Keratinocyte (primary cell): ENCODE data around the gene CCSAP.

ENCODE experiments used
- EZH2 ChIP-seq: IDR thresholded peaks from one replicate; pipeline ENCODE4 v1.6.1; 2012; ENCODE audit warnings: inconsistent platforms, mild to moderate bottlenecking, low read length, moderate library complexity
- TF ChIP-seq, protein P1 (sequence below), 3 experiments: IDR thresholded peaks in 1 of 3; conservative IDR thresholded peaks in 1 of 3; optimal IDR thresholded peaks in 1 of 3; 2 replicates in 2 of 3; 3 replicates in 1 of 3; pipeline versions ENCODE3 to v1.5.1; 2011; ENCODE audit warnings: low read length in 3 of 3, mild to moderate bottlenecking in 3 of 3, moderate library complexity in 2 of 3, control low read depth in 1 of 3, inconsistent platforms in 1 of 3; ENCODE audit not compliant: insufficient read depth in 2 of 3; ENCODE audit errors: extremely low read depth in 1 of 3

DNA sequence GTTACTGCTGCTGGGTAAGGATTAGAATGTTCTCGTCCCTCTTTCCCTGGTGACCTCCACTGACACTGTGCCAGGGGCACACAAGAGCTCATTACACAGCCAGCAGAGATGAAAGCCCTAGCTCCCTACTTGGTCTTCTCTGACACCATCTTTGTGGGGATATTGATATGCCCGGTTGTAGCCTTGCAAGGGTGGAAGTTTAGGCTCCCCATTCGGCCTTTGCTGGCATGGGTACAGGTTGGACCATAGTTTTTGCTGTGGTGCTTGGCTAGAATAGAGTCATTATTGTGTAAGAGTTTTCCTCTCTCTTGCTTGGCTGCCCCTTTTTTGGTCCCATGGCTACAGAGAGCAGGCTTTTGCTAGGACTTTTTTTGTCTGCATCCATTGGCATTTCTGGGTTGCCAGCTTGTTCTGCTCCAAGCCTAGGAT is 59.6 kb downstream of the CCSAP start:
- TF ChIP-seq, protein P1, sequence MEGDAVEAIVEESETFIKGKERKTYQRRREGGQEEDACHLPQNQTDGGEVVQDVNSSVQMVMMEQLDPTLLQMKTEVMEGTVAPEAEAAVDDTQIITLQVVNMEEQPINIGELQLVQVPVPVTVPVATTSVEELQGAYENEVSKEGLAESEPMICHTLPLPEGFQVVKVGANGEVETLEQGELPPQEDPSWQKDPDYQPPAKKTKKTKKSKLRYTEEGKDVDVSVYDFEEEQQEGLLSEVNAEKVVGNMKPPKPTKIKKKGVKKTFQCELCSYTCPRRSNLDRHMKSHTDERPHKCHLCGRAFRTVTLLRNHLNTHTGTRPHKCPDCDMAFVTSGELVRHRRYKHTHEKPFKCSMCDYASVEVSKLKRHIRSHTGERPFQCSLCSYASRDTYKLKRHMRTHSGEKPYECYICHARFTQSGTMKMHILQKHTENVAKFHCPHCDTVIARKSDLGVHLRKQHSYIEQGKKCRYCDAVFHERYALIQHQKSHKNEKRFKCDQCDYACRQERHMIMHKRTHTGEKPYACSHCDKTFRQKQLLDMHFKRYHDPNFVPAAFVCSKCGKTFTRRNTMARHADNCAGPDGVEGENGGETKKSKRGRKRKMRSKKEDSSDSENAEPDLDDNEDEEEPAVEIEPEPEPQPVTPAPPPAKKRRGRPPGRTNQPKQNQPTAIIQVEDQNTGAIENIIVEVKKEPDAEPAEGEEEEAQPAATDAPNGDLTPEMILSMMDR (optimal IDR thresholded peaks at IDR 0.05 in 1 of 3, IDR thresholded peaks at IDR 0.05 in 1 of 3, conservative IDR thresholded peaks at IDR 0.05 in 1 of 3; ENCODE audit: extremely low read depth in 1 of 3, insufficient read depth in 2 of 3, low read length in 3 of 3) = no peak
- TF ChIP-seq EZH2 = no peak
